Stimulated activated naive B cell treated with anti-CD40 and anti-IgM and Interleukin-4, amounts not matched to agents 10 μg/mL and 1 μg/mL and 100 μg/mL, for 72 hours (primary cell): ENCODE measurements around the gene FGF22.
"Not testable (repeated sequence)": the region's sequence is repeated elsewhere in the genome, so short reads cannot be mapped to it uniquely, and the experiment has no call there.

Experiments
- ATAC-seq, 2 donors: fragments of 150-1000 bp; cut with Tn5 transposase; replicated peaks; 2 replicates each; pipeline ENCODE4 v1.10.0; 2021; ENCODE audit warnings: moderate library complexity in 1 of 2
- DNase-seq: peaks from one replicate; pipeline ENCODE4 v3.0.0; 2021
- H3K27ac Mint-ChIP-seq: one replicate; pipeline ENCODE4 v1.8.0; 2022; ENCODE audit warnings: mild to moderate bottlenecking, mixed read lengths
- H3K27me3 Mint-ChIP-seq, 2 donors: one replicate each; pipeline ENCODE4 v1.8.0; 2022; ENCODE audit warnings: mixed read lengths in 2 of 2
- H3K36me3 Mint-ChIP-seq, 2 donors: one replicate each; pipeline ENCODE4 v1.8.0; 2022; ENCODE audit warnings: mixed read lengths in 2 of 2, mild to moderate bottlenecking in 1 of 2
- H3K4me1 Mint-ChIP-seq, 2 donors: one replicate each; pipeline ENCODE4 v1.8.0; 2022; ENCODE audit warnings: mixed read lengths in 2 of 2, mild to moderate bottlenecking in 1 of 2
- H3K4me3 Mint-ChIP-seq, 2 donors: one replicate each; pipeline ENCODE4 v1.8.0; 2022; ENCODE audit warnings: mild to moderate bottlenecking in 2 of 2, mixed read lengths in 2 of 2, moderate library complexity in 1 of 2
- H3K9me3 Mint-ChIP-seq, 2 donors: one replicate each; pipeline ENCODE4 v1.8.0; 2022; ENCODE audit warnings: mixed read lengths in 2 of 2, mild to moderate bottlenecking in 1 of 2

Gene FGF22

DNA sequence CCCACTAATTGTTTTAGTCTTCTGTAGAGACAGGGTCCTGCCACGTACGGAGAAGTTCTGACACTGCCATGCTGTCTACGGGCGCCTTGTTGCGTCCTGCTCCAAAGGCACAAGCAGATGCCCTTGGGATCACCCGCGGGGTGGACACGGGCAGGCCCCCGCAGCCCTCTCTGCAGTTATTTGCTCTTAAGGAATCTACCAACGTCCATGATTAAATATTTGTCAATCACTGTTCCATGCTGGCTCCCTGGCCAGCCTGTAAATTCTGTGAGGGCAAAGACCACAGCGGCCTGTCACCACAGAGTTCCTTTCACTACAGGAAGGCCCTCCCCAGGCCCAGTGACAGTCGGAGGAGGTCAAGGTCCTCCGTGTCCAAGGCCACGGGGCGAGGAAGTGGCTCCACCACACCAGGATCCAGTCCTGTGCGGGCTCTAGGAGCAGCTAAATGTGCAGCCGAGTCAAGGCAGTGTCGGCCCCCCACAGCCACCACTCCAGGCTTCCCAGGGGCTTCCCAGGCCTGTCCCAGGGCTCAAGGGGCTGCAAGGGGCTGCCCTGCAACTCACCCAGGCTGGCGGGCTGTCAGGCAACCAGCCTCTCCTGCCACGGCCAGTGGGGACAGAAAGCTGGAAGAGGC, 21.2 kb downstream of the FGF22 start:
- Mint-ChIP-seq H3K27me3 (no peaks in the 10 kb centered on the region), H3K4me3 (peak overlapping the region; percentile 97 to 98), H3K36me3 (peaks cover 17 to 26% of the 10 kb centered on the region in 2 donors), H3K9me3 (no peaks in the 10 kb centered on the region), H3K4me1 (peaks cover 47 to 80% of the 10 kb centered on the region in 2 donors), H3K27ac (peak overlapping the region; percentile 97)
- DNase-seq (no peak), ATAC-seq (peak in 1 of 2 donors; percentile 1)

DNA sequence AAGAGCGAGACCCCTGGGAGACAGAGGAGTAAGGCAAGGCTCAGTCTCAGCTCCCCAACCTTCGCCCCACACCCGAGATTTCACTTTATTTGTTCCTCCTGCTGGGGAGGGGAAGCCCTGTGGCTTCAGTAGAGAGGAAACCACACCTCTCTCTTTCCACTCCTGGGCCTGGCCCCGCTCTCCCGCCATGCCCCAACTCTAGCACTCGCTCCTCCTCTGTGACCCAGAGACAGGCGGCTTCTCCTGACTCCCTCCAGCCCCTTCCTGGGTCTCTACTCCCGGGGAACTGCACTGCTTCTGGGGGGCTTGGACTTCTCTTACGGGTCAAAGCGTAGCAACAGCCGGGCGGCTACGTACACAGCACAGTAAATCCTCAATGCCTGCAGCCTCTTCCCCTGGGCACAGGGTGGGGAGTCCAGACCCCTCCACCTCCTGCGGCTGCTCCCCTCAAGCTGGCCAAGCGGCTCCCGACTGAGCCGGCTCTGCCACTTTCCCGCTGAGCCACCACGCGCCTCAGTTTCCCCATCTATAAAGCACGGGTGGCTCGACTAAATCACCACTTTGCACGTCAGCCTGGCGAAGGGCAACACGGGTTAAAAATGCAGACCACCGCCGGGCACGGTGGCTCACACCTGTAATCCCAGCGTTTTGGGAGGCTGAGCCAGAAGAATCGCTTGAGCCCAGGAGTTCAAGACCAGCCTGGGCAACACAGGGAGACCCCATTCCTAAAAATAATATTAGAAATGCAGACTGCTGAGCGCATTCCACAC, 21.9 kb downstream of the FGF22 start:
- peaks cover 17 to 20% of the 10 kb centered on the region in 2 donors for H3K36me3 Mint-ChIP-seq

DNA sequence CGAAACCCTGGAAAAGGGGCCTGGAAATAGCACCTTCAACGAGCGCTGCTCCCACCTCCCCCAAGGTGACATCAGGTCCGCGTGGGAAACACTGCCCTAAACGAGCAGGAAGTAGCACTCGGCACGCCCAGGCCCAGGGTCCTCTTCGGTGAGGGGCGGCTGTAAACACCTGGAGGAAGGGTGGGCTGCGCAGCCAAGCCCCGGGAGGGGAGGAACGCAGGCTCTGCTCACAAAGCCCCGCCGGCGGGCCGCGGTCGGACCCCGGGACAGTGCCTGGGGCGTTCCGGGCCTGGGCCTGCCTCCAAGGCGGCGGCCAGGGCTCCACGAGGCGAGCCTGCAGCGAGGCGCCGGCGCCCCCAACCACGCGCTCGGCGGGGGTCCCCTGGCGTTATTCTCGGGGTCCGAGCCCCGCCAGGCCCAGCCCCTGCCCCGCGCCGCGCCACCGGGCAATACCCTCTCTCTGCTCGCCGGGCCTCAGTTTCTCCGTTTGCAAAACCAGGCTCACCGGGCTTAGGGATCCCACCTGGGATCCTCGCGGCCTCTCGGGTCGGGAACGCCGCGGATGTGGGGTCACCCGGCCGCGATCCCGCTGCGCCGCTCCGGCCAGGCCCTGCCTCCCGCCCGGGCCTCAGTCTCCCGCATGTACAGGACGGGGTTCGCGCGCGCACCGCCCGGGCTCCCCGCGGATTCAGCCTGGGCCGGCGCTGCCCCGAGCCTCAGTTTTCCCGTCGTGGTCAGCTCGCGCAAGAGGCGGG, 22.7 kb downstream of the FGF22 start:
- peaks cover 0 to under 1% of the 10 kb centered on the region in 2 donors for H3K27me3 Mint-ChIP-seq
- DNase-seq (peak; percentile 53), ATAC-seq (peak; percentile 46 to 52)
- H3K4me1 Mint-ChIP-seq = peaks cover 37 to 68% of the 10 kb centered on the region in 2 donors
- peak overlapping the region; percentile 97 for H3K27ac Mint-ChIP-seq
- peaks cover 15% of the 10 kb centered on the region in 2 donors for H3K36me3 Mint-ChIP-seq
- H3K9me3 Mint-ChIP-seq = no peaks in the 10 kb centered on the region
- peak overlapping the region; percentile 97 to 98 for H3K4me3 Mint-ChIP-seq

More for the DNA sequence above, 21.9 kb downstream of the FGF22 start:
- ATAC-seq = peak; percentile 58 to 64
- no peaks in the 10 kb centered on the region for H3K9me3 Mint-ChIP-seq
- peak overlapping the region; percentile 97 to 98 for H3K4me3 Mint-ChIP-seq
- peak overlapping the region; percentile 97 for H3K27ac Mint-ChIP-seq
- H3K4me1 Mint-ChIP-seq = peaks cover 42 to 73% of the 10 kb centered on the region in 2 donors
- peak; percentile 49 for DNase-seq
- no peaks in the 10 kb centered on the region for H3K27me3 Mint-ChIP-seq

DNA sequence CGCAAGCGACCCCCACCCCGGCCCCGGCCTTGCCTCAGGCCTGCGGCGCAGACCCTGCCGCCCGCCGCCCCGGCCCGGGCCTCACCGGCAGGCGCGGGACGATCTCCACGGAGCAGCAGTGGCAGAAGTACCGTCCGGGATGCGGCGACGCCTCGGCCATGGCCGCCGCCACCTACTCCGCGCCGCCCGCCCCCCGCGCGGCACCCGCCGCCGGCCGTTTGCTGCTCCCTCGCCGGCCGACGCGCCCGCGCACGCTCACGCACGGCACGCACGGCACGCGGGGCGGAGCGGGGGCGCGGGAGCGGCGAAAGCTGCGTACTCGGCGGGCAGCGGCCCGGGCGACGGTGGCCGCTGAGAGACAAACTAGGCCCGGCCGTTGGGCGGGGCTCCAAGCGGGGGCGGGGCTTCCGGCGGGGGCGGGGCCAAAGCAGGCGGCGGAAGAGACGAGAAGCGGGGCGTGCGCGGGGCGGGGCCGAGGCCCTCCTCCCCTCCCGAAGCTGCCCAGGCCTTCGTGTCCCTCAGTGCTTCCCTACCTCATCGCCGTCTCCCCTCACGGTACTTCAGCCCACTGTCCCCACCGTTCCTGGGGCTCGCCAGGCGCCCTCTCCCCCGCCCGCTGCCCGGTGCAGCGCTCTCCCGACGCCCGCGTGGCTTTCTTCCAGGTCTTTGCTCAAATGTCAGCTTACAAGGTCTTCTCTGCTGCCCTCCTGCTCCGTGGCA, 23.4 kb downstream of the FGF22 start, which contains the start of gene RNF126:
RNF126 (minus strand) TSS at position 253 of the 720 bp plus-strand sequence; CDS start at position 160, 93 bp downstream.
- Mint-ChIP-seq H3K4me3 (peak within 1 kb of the TSS; percentile 97 to 98), H3K4me1 (peaks cover 37 to 61% of the 10 kb centered on the region in 2 donors), H3K27me3 (peaks cover 3 to 5% of the 10 kb centered on the region in 2 donors), H3K27ac (peak within 1 kb of the TSS; percentile 97), H3K9me3 (no peaks in the 10 kb centered on the region), H3K36me3 (peaks cover 14% of the 10 kb centered on the region in 2 donors)
- ATAC-seq (peak; percentile 57 to 73), DNase-seq (peak; percentile 88)

DNA sequence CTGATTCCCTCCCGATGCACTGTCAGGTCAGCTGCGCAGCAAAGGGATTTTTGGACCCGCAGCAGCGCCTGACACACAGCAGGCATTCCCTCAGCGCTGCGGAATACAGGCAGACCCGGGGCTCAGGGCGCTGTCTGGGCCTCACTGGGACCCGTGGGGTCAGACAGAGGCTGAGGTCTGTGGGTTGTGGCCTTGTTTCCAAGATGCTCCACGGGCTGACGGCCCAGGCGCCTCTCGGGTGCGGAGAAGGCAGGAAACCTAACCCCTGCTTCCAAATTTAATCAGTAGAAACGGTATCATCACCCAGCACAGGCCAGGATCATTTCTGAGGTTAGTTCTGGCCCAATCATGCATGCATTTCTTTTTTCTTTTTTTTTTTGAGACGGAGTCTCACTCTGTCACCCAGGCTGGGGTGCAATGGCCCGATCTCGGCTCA, 24.0 kb downstream of the FGF22 start:
- Mint-ChIP-seq H3K27me3 (peaks cover 3 to 5% of the 10 kb centered on the region in 2 donors), H3K36me3 (peaks cover 11 to 14% of the 10 kb centered on the region in 2 donors), H3K9me3 (no peaks in the 10 kb centered on the region), H3K27ac (peak overlapping the region; percentile 92), H3K4me3 (peak overlapping the region; percentile 84 to 92), H3K4me1 (peaks cover 33 to 55% of the 10 kb centered on the region in 2 donors)
- no peak for DNase-seq
- ATAC-seq = no peak

DNA sequence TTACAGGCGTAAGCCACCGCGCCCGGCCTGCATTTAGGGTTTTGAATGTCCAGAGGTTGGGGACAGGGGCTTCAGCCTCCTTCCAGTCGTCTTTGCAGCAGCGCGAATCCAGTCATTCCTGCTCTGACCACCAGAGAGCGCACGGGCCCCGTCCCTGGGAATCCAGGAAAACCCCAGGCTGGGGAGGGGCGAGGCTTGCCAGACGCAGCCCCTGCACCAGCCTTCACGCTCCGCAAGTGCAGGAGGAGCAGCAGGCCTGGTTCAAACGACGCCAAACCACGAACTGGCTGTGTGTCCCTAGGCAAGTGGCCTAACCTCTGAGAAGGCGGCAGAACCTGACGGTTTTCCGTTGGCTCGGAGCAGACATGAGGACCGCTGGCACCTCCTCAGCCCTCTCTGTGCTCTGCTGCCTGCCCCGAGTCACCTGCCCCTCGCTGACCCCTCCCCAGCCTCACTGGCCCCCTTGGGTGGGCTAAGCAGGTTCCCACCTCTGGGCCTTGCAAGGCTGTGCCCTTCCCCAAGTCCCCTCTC, 25.3 kb downstream of the FGF22 start:
- peak overlapping the region; percentile 75 for H3K27ac Mint-ChIP-seq
- DNase-seq (peak; percentile 66), ATAC-seq (no peak)
- no peaks in the 10 kb centered on the region for H3K9me3 Mint-ChIP-seq
- peaks cover 7 to 14% of the 10 kb centered on the region in 2 donors for H3K36me3 Mint-ChIP-seq
- H3K4me1 Mint-ChIP-seq = peaks cover 24 to 43% of the 10 kb centered on the region in 2 donors
- peaks cover 7 to 11% of the 10 kb centered on the region in 2 donors for H3K27me3 Mint-ChIP-seq
- H3K4me3 Mint-ChIP-seq = peak overlapping the region; percentile 65 to 92

DNA sequence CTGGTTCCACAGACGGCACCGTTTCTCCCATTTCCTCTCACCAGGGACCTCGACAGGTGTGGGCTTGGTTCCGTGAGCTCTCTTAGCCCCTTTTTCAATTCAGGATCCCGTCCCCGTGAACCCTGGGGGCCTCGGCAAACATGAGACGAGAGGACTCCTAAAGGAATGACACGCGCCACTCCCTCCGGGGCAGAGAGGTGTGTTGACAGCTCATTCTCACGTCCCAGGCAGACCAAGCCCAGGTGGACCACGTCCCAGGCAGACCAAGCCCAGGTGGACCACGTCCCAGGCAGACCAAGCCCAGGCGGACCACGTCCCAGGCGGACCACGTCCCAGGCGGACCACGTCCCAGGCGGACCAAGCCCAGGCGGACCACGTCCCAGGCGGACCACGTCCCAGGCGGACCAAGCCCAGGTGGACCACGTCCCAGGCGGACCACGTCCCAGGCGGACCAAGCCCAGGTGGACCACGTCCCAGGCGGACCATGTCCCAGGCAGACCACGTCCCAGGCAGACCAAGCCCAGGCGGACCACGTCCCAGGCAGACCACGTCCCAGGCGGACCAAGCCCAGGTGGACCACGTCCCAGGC, 27.4 kb downstream of the FGF22 start:
- not testable (repeated sequence) for H3K4me3 Mint-ChIP-seq, H3K9me3 Mint-ChIP-seq, DNase-seq, H3K36me3 Mint-ChIP-seq, ATAC-seq, H3K27ac Mint-ChIP-seq
- H3K27me3 Mint-ChIP-seq = peaks cover 7 to 17% of the 10 kb centered on the region in 2 donors
- peaks cover 15 to 22% of the 10 kb centered on the region in 2 donors for H3K4me1 Mint-ChIP-seq

DNA sequence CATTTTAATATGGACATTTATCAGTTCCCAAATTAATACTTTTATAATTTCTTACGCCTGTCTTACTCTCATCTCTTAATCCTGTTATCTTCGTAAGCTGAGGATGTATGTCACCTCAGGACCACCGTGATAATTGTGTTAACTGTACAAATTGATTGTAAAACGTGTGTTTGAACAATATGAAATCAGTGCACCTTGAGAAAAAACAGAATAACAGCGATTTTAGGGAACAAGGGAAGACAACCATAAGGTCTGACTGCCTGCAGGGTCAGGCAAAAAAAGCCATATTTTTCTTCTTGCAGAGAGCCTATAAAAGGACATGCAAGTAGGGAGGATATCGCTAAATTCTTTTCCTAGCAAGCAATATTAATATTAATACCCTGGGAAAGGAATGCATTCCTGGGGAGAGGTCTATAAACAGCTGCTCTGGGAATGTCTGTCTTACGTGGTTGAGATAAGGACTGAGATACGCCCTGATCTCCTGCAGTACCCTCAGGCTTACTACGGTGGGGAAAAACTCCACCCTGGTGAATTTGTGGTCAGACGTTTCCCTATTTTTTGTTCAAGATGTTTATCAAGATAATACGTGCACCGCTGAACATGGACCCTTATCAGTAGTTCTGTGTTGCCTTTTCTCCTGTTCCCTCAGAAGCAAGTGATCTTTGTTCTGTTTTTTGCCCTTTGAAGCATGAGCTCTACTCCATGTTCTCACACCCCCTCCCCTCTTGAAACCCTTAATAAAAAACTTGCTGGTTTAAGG, 29.2 kb downstream of the FGF22 start:
- not testable (repeated sequence) for H3K36me3 Mint-ChIP-seq, ATAC-seq, H3K9me3 Mint-ChIP-seq, H3K4me3 Mint-ChIP-seq, DNase-seq, H3K27ac Mint-ChIP-seq
- Mint-ChIP-seq H3K27me3 (peaks cover 12 to 22% of the 10 kb centered on the region in 2 donors), H3K4me1 (peaks cover 13 to 15% of the 10 kb centered on the region in 2 donors)

DNA sequence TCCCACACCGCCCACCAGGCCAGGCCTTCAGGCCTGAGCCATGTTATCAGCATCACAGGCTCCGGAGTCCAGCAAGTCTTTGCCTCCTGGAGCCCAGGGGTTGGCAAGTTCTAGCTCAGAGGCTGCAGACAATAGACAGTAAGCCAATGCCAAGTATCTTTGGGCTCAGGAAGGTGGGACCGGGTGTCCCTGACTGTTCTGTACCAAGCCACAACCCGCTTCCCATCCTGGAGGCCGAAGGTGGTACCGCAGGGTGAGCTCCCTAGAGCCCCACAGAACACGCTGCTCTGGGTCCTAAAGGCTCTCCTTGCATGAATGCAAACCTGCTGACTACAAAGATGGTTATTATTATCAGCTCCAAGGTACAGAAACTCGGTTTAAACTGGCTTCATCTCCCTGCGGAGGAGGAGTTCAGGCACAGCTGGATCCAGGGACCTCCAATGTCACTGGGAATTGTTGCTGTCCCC, 31.0 kb downstream of the FGF22 start:
- Mint-ChIP-seq H3K27ac (no peak overlapping the region), H3K9me3 (no peaks in the 10 kb centered on the region), H3K27me3 (peaks cover 20 to 35% of the 10 kb centered on the region in 2 donors)

DNA sequence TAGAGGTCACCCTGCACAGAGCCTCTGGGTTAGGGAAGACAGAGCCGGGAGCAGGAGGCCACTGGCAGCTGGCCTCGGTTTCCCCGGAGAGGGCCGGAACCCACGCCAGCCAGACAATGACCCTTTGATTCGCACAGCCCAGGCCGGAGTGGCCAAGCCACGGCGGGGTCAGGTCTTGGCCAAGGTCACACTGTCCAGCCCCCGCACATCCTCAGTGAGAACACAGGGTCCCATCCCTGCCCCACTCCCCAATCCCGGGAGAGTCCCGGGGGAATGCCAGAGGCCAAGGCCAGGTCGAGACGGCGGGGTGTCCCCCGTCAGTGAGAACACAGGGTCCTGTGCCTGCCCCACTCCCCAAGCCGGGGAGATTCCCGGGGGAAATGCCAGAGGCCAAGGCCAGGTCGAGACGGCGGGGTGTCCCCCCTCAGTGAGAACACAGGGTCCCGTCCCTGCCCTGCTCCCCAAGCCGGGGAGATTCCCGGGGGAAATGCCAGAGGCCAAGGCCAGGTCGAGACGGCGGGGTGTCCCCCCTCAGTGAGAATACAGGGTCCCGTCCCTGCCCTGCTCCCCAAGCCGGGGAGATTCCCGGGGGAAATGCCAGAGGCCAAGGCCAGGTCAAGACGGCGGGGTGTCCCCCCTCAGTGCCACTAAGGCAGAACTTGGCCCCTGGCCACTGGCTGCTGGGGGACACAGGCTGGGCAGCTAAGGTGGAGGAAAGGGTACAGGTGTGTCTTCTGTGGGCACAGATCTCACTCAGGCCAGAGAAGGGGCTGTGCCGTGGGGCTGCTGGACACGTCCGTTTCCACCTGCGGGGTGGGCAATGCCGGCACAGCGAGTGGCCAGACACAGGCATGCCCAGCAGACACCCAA, 34.8 kb downstream of the FGF22 start:
- peaks cover 13 to 28% of the 10 kb centered on the region in 2 donors for H3K27me3 Mint-ChIP-seq
- peaks cover 13 to 18% of the 10 kb centered on the region in 2 donors for H3K4me1 Mint-ChIP-seq
- no peak overlapping the region for H3K27ac Mint-ChIP-seq
- no peak overlapping the region for H3K4me3 Mint-ChIP-seq
- ATAC-seq (no peak), DNase-seq (no peak)
- H3K9me3 Mint-ChIP-seq = no peaks in the 10 kb centered on the region
- H3K36me3 Mint-ChIP-seq = peaks cover 1 to 3% of the 10 kb centered on the region in 2 donors

More for the DNA sequence above, 31.0 kb downstream of the FGF22 start:
- peaks cover 6 to 8% of the 10 kb centered on the region in 2 donors for H3K4me1 Mint-ChIP-seq
- peak; percentile 52 to 72 for ATAC-seq
- peaks cover 0 to 3% of the 10 kb centered on the region in 2 donors for H3K36me3 Mint-ChIP-seq
- DNase-seq = no peak
- H3K4me3 Mint-ChIP-seq = no peak overlapping the region

DNA sequence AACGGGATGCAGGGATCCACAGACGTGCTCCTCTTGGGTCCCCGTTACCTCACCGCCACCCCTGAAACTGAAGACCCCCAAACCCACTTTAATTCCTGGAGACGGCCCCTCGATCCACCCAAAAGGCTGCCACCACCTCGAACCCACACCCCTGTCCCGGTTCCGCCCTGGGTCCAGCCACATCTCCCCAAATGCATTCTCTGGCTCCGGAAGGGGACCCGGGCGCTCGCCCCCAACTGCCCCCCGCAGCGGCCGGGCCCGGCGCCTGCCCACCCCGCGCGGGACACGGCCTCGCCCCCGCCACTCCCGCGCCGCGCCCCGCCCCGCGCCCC, 36.3 kb downstream of the FGF22 start:
- no peak for ATAC-seq
- H3K4me3 Mint-ChIP-seq = no peak overlapping the region
- DNase-seq = no peak
- peaks cover 15 to 18% of the 10 kb centered on the region in 2 donors for H3K4me1 Mint-ChIP-seq
- H3K27ac Mint-ChIP-seq = no peak overlapping the region
- H3K36me3 Mint-ChIP-seq = peaks cover 1 to 3% of the 10 kb centered on the region in 2 donors
- H3K27me3 Mint-ChIP-seq = peaks cover 13 to 22% of the 10 kb centered on the region in 2 donors
- no peaks in the 10 kb centered on the region for H3K9me3 Mint-ChIP-seq
